K562 (cell line): ENCODE measurements around the gene CDK14. TPM values are rescaled to one million over a fixed set of nuclear protein-coding genes. Genes with fewer than 3 reads are reported as not detected.

Experiments used
- ATAC-seq: fragments of 200-7000 bp; cut with Tn5 transposase; 3 replicates; pipeline ENCODE4 v1.9.1; 2020; ENCODE audit warnings: moderate library complexity
- BruUV-seq: library from RNA; stranded (reverse); fragments of 400-500 nt; replicated peaks from 2 replicates; lab custom pipeline; 2021; lab: Mats Ljungman, UMichigan
- CTCF ChIA-PET: fragments of 300-600 bp; formaldehyde crosslinking; extraction: SDS; loops from one replicate; lab custom pipeline; 2021; ENCODE audit warnings: low intra/inter-chr PET ratio; lab: Yijun Ruan, JAX
- POLR2A ChIA-PET: fragments of 300-600, 350-650 bp; sonication (Branson Sonifier 250); formaldehyde crosslinking; extraction: SDS; loops from one replicate; lab custom pipeline; 2021; ENCODE audit warnings: antibody characterized with exemption, inconsistent platforms; lab: Yijun Ruan, JAX
- DNase-seq, 4 experiments: peaks; one replicate each; pipeline versions ENCODE4 v3.0.0 to v3.0.0-alpha.2; 2011 to 2018; ENCODE audit warnings: low spot score in 3 of 4, mixed read lengths in 3 of 4; ENCODE audit errors: extremely low read depth in 1 of 4
- FAIRE-seq: peaks from 2 replicates; lab custom pipeline; 2011; peaks lifted over from hg19 to GRCh38; lab: Jason Lieb, UNC
- H2AFZ ChIP-seq: 2 replicates; pipeline ENCODE4 v1.6.0; 2011; ENCODE audit warnings: low read depth, low read length, control low read depth, inconsistent platforms
- H3K27ac ChIP-seq: fragments of 200-600 bp; 3 replicates; pipeline ENCODE4 v1.8.0; 2011; ENCODE audit warnings: low read depth, mild to moderate bottlenecking, control low read depth, inconsistent platforms, low read length, moderate library complexity, mixed read lengths; ENCODE audit errors: extremely low read depth
- H3K27me3 ChIP-seq, 2 experiments: fragments of 300-600 bp in 1 of 2; 2 replicates in 1 of 2; 3 replicates in 1 of 2; pipeline versions ENCODE4 v1.6.0 to v1.8.0; 2011; ENCODE audit warnings: inconsistent platforms in 2 of 2, low read length in 2 of 2, mild to moderate bottlenecking in 1 of 2, mixed read lengths in 1 of 2, moderate library complexity in 1 of 2; ENCODE audit not compliant: control insufficient read depth in 2 of 2, insufficient read depth in 2 of 2
- H3K36me3 ChIP-seq: fragments of 300-600 bp; 3 replicates; pipeline ENCODE4 v1.8.0; 2011; ENCODE audit warnings: mild to moderate bottlenecking, low read length, inconsistent platforms; ENCODE audit not compliant: control insufficient read depth, insufficient read depth
- H3K4me1 ChIP-seq, 2 experiments: fragments of 200-600 bp in 1 of 2; replicated peaks in 1 of 2; 2 replicates in 1 of 2; 3 replicates in 1 of 2; pipeline versions ENCODE4 v1.5.1 to v1.8.0; 2011; ENCODE audit warnings: inconsistent platforms in 2 of 2, low read length in 2 of 2, mild to moderate bottlenecking in 1 of 2, mixed read lengths in 1 of 2, moderate library complexity in 1 of 2; ENCODE audit not compliant: control insufficient read depth in 2 of 2, insufficient read depth in 2 of 2
- H3K4me2 ChIP-seq: 2 replicates; pipeline ENCODE4 v1.6.1; 2011; ENCODE audit warnings: low read length, control low read depth, inconsistent platforms, mixed read lengths; ENCODE audit not compliant: insufficient read depth
- H3K4me3 ChIP-seq: fragments of 200-600 bp; sonication (generic), shearing (Covaris generic); 2 replicates; pipeline ENCODE4 v1.5.1; 2016; ENCODE audit warnings: control low read depth, inconsistent platforms
- H3K79me2 ChIP-seq: fragments of 200-600 bp; 3 replicates; pipeline ENCODE4 v1.8.0; 2011; ENCODE audit warnings: low read length, inconsistent platforms; ENCODE audit not compliant: control insufficient read depth, insufficient read depth
- H3K9ac ChIP-seq, 2 experiments: 2 replicates each; pipeline versions ENCODE4 v1.6.0 to v1.6.1; 2011; ENCODE audit warnings: low read depth in 2 of 2, low read length in 2 of 2, control low read depth in 1 of 2, inconsistent platforms in 1 of 2, mild to moderate bottlenecking in 1 of 2, mixed read lengths in 1 of 2; ENCODE audit not compliant: insufficient read depth in 1 of 2
- H3K9me1 ChIP-seq: one replicate; pipeline ENCODE4 v1.6.0; 2011; ENCODE audit warnings: inconsistent platforms, mild to moderate bottlenecking, low read length, moderate library complexity; ENCODE audit not compliant: control insufficient read depth, insufficient read depth
- H3K9me3 ChIP-seq: replicated peaks from 2 replicates; pipeline ENCODE4 v1.5.1; 2011; ENCODE audit warnings: low read depth, low read length, inconsistent platforms; ENCODE audit not compliant: control insufficient read depth, insufficient read depth
- H4K20me1 ChIP-seq: replicated peaks from 2 replicates; pipeline ENCODE4 v1.6.1; 2011; ENCODE audit warnings: low read length, inconsistent platforms, mixed read lengths; ENCODE audit not compliant: control insufficient read depth, insufficient read depth
- ERF ChIP-seq: fragments of 450-650 bp; formaldehyde crosslinking; IDR thresholded peaks from 2 replicates; pipeline ENCODE4 v1.4.0; 2020; ENCODE audit warnings: mild to moderate bottlenecking, mixed read lengths
- GABPB2 ChIP-seq: fragments of 250-450 bp; sonication (Bioruptor Pico); conservative IDR thresholded peaks from 2 replicates; pipeline ENCODE4 v1.5.1; 2021; ENCODE audit warnings: mild to moderate bottlenecking
- LCOR ChIP-seq: sonication (generic); formaldehyde crosslinking; IDR thresholded peaks from 2 replicates; pipeline ENCODE4 v1.8.0; 2022; ENCODE audit warnings: mild to moderate bottlenecking, missing genetic modification reagents
- MBD2 ChIP-seq: sonication (generic); IDR thresholded peaks from 2 replicates; pipeline ENCODE4 v1.6.1; 2016; ENCODE audit warnings: low read depth, borderline replicate concordance
- NR2C1 ChIP-seq, 2 experiments: fragments of 450-650 bp; IDR thresholded peaks; 2 replicates each; pipeline ENCODE4 v1.6.1; 2017; ENCODE audit warnings: mild to moderate bottlenecking in 2 of 2, antibody characterized with exemption in 1 of 2, inconsistent platforms in 1 of 2, missing compliant biosample characterization in 1 of 2, missing genetic modification characterization in 1 of 2
- SMARCA5 ChIP-seq: fragments of 450-650 bp; IDR thresholded peaks from 2 replicates; pipeline ENCODE4 v1.6.1; 2016
- SRSF3 ChIP-seq: fragments of 200-400 bp; formaldehyde crosslinking; IDR thresholded peaks from 2 replicates; pipeline ENCODE4 v1.6.1; 2016; ENCODE audit warnings: mild to moderate bottlenecking, low read length, moderate library complexity; ENCODE audit not compliant: insufficient read depth
- TCFL5 ChIP-seq: fragments of 250-450 bp; sonication (Bioruptor Pico); conservative IDR thresholded peaks from 2 replicates; pipeline ENCODE4 v1.6.1; 2021; ENCODE audit warnings: mild to moderate bottlenecking, moderate library complexity, matching md5 sums
- ZNF3 ChIP-seq: fragments of 250-450 bp; sonication (Bioruptor Pico); IDR thresholded peaks from 2 replicates; pipeline ENCODE4 v1.5.0; 2021; ENCODE audit warnings: mild to moderate bottlenecking, moderate library complexity
- ZNF717 ChIP-seq: fragments of 250-450 bp; sonication (Bioruptor Pico); IDR thresholded peaks from 2 replicates; pipeline ENCODE4 v1.5.0; 2021
- WGBS: fragments of 100-300 bp; shearing (Covaris generic); methylation state at CpG from one replicate; pipeline ENCODE4 v1.1.6; 2016; ENCODE audit warnings: low coverage, mixed read lengths; ENCODE audit not compliant: insufficient coverage; ENCODE audit errors: missing lambda C conversion rate; 5-methylcytosine and 5-hydroxymethylcytosine counted together
- in situ Hi-C: fragments of 300-500 bp; cut with MboI; formaldehyde crosslinking; loops from 4 replicates; pipeline ENCODE4 v1.15.0; 2018; ENCODE audit warnings: inconsistent platforms, mixed read lengths
- intact Hi-C: fragments of 100-400 bp; cut with micrococcal nuclease; formaldehyde crosslinking; loops from 2 replicates; pipeline ENCODE4 v1.14.2; 2022
- polyA plus RNA-seq, 8 experiments: library from polyadenylated mRNA; depleted of rRNA in 4 of 8; stranded (reverse) in 5 of 8; unstranded in 3 of 8; fragments of >200 nt; fragmentation: Nextera tagmentation in 2 of 8; fragmentation: Illumina TruSeq in 1 of 8; extraction: Ambion mirVana in 2 of 8; extraction: Trizol in 1 of 8; gene quantifications; 2 replicates each; pipeline versions ENCODE4 v1.2.1 to v1.2.3, GENCODE V29; 2011 to 2014; ENCODE audit warnings: inconsistent platforms in 1 of 8, missing spikeins in 1 of 8
- total RNA-seq, 7 experiments: library from RNA; depleted of rRNA in 6 of 7; stranded (reverse); fragments of >200 nt in 6 of 7; fragmentation: Illumina TruSeq in 2 of 7; extraction: Trizol in 2 of 7; gene quantifications; 2 replicates each; pipeline versions ENCODE4 v1.2.1 to v1.2.3, GENCODE V29; 2011 to 2021; ENCODE audit warnings: low replicate concordance in 1 of 7
- TF ChIP-seq, protein P1 (sequence below): sonication (generic); IDR thresholded peaks from 2 replicates; pipeline ENCODE4 v1.6.1; 2016
- TF ChIP-seq, protein P2 (sequence below): sonication (generic); formaldehyde crosslinking; IDR thresholded peaks from 2 replicates; pipeline ENCODE4 v1.8.1; 2023; ENCODE audit warnings: mild to moderate bottlenecking, missing genetic modification reagents
- TF ChIP-seq, protein P3 (sequence below): fragments of 250-450 bp; sonication (Bioruptor Pico); IDR thresholded peaks from 2 replicates; pipeline ENCODE4 v1.8.0; 2022; ENCODE audit warnings: moderate library complexity, mild to moderate bottlenecking, inconsistent platforms
- TF ChIP-seq, protein P4 (sequence below): sonication (generic); formaldehyde crosslinking; IDR thresholded peaks from 2 replicates; pipeline ENCODE4 v1.8.0; 2022; ENCODE audit warnings: missing genetic modification reagents, mild to moderate bottlenecking, borderline replicate concordance
- TF ChIP-seq, protein P5 (sequence below), 2 experiments: fragments of 250-450 bp in 1 of 2; fragments of 450-650 bp in 1 of 2; sonication (Bioruptor Pico) in 1 of 2; IDR thresholded peaks; 2 replicates each; pipeline versions ENCODE4 v1.6.1 to v1.8.0; 2016 to 2021; ENCODE audit warnings: mild to moderate bottlenecking in 2 of 2, moderate library complexity in 2 of 2, missing compliant biosample characterization in 1 of 2, missing genetic modification characterization in 1 of 2

The CDK14 gene
- total and polyA plus RNA-seq, 9 of the 15 experiments (the other 6 are each of a cell fraction or from before 2014, with no cell fraction given), result 0.03 to 0.91 (median 0.16) TPM

DNA sequence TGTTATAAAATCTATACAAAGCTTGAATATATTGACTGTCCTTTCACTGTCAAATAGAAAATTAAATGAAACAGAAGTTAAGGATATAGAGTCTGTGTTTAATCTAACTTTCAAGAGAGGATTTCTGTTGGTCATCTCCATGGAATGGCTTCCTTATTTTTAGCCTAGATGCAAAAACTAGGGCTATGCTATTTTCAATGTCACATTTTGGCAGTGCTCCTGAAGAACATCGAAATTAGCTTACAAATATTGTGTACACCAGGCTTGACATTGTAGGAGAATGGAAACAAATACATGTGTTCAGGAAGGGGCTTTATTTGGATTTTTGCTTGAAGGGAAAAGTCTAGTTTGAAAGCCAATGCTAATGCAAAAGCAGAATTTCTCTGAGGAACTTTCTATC lies 295.4 kb downstream of the CDK14 start:
- Histone ChIP-seq H3K9ac (no peak overlapping the region), H4K20me1 (no peaks in the 10 kb centered on the region), H3K9me3 (no peaks in the 10 kb centered on the region), H3K4me1 (no peaks in the 10 kb centered on the region), H3K27ac (no peak overlapping the region), H3K27me3 (no peaks in the 10 kb centered on the region)
- WGBS, result 0% methylated on average over 1 of the region's 1 CpG
- in situ Hi-C loops (no loop called here), intact Hi-C loops (no loop called here)
- POLR2A ChIA-PET, result no interaction called here
- ATAC-seq, result no peak
- BruUV-seq, result no TSS peak
- TF ChIP-seq SRSF3, result no peak
- no peak for TF ChIP-seq MBD2
- no peak for TF ChIP-seq SMARCA5
- TF ChIP-seq ZNF717 (CRISPR knock-in tag), result no peak
- TF ChIP-seq, protein P1, sequence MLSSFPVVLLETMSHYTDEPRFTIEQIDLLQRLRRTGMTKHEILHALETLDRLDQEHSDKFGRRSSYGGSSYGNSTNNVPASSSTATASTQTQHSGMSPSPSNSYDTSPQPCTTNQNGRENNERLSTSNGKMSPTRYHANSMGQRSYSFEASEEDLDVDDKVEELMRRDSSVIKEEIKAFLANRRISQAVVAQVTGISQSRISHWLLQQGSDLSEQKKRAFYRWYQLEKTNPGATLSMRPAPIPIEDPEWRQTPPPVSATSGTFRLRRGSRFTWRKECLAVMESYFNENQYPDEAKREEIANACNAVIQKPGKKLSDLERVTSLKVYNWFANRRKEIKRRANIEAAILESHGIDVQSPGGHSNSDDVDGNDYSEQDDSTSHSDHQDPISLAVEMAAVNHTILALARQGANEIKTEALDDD, result no peak
- no peak for TF ChIP-seq ZNF3 (CRISPR knock-in tag)
- TF ChIP-seq, protein P2, sequence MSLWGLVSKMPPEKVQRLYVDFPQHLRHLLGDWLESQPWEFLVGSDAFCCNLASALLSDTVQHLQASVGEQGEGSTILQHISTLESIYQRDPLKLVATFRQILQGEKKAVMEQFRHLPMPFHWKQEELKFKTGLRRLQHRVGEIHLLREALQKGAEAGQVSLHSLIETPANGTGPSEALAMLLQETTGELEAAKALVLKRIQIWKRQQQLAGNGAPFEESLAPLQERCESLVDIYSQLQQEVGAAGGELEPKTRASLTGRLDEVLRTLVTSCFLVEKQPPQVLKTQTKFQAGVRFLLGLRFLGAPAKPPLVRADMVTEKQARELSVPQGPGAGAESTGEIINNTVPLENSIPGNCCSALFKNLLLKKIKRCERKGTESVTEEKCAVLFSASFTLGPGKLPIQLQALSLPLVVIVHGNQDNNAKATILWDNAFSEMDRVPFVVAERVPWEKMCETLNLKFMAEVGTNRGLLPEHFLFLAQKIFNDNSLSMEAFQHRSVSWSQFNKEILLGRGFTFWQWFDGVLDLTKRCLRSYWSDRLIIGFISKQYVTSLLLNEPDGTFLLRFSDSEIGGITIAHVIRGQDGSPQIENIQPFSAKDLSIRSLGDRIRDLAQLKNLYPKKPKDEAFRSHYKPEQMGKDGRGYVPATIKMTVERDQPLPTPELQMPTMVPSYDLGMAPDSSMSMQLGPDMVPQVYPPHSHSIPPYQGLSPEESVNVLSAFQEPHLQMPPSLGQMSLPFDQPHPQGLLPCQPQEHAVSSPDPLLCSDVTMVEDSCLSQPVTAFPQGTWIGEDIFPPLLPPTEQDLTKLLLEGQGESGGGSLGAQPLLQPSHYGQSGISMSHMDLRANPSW (CRISPR knock-in tag), result no peak
- TF ChIP-seq, protein P3, sequence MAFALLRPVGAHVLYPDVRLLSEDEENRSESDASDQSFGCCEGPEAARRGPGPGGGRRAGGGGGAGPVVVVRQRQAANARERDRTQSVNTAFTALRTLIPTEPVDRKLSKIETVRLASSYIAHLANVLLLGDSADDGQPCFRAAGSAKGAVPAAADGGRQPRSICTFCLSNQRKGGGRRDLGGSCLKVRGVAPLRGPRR (CRISPR knock-in tag), result no peak
- TF ChIP-seq ERF (CRISPR knock-in tag), result no peak
- TF ChIP-seq, protein P4, sequence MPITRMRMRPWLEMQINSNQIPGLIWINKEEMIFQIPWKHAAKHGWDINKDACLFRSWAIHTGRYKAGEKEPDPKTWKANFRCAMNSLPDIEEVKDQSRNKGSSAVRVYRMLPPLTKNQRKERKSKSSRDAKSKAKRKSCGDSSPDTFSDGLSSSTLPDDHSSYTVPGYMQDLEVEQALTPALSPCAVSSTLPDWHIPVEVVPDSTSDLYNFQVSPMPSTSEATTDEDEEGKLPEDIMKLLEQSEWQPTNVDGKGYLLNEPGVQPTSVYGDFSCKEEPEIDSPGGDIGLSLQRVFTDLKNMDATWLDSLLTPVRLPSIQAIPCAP, result no peak
- TF ChIP-seq, protein P5, sequence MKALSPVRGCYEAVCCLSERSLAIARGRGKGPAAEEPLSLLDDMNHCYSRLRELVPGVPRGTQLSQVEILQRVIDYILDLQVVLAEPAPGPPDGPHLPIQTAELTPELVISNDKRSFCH (CRISPR knock-in tag; IDR thresholded peaks at IDR 0.05), result no peak
- TF ChIP-seq, protein P5 (tag; IDR thresholded peaks at IDR 0.05), result no peak
- no peak for TF ChIP-seq NR2C1 (IDR thresholded peaks at IDR 0.05)
- no peak for TF ChIP-seq NR2C1 (tag; IDR thresholded peaks at IDR 0.05)
- no peak for TF ChIP-seq LCOR (CRISPR knock-in tag)
- no peak for TF ChIP-seq GABPB2 (CRISPR knock-in tag)
- TF ChIP-seq TCFL5 (CRISPR knock-in tag), result no peak
- TF ChIP-seq, all 486 proteins: peak for 0
- Histone ChIP-seq H3K79me2 (no peaks in the 10 kb centered on the region), H3K4me2 (no peak overlapping the region), H2AFZ (no peak overlapping the region), H3K4me3 (no peak overlapping the region), H3K9me1 (no peaks in the 10 kb centered on the region), H3K36me3 (no peaks in the 10 kb centered on the region)
- CTCF ChIA-PET, result no interaction called here
- DNase-seq, result no peak
- FAIRE-seq, result no peak
